HG03457 (cell line): ENCODE results near the gene DRAXIN.

ENCODE experiments used
- ATAC-seq: cut with Tn5 transposase; IDR thresholded peaks from one replicate; pipeline ENCODE4 v1.9.1; 2021; ENCODE audit warnings: moderate number of reproducible peaks; ENCODE audit not compliant: unreplicated experiment

DRAXIN gene

DNA sequence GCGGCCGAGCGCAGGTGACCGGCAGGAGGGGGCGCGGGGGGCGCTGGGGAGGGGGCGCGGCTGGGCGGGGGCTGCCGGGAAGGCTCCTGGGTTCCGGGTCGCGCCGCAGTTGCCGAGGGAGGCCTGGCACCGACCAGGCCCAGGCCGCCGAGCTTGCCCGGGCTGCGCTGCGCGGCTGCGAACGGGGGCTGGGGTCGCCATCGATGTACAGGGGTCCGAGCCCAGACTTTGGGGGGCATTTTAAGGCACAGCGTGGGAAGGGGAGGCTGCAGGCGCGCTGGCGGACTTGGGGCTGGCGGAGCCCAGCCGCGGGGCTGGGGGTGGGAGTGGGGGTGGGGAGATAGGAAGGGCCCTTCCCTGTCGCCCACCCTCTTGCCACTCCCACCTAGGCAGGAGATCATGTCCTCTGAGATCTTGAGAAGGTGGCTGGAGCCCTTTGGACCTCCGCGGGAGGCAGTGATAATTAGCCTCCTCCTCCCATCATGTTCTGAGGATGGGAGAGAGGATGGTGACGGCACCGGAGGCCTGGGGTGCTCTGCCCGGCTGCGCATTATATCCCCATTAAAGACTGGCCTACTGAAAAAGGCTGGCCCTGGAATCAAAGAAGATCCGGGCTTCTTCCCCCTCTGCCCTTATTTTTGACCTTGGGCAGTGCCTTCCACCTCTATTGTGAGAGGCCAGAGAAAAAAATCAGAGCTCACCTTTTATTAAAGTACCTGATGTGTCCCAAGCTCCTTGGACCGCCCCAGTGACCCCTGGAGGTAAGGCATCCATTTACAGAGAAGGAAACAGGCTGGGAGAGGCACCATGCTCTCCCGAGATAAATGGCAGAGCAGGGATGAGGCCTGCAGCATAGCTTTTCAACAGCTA, 36.3 kb upstream of the DRAXIN start:
- no peak for ATAC-seq

- no peak for ATAC-seq
Measured at GRCh38 chr1:11657654-11658053, 33.9 kb upstream of the DRAXIN start.

DNA sequence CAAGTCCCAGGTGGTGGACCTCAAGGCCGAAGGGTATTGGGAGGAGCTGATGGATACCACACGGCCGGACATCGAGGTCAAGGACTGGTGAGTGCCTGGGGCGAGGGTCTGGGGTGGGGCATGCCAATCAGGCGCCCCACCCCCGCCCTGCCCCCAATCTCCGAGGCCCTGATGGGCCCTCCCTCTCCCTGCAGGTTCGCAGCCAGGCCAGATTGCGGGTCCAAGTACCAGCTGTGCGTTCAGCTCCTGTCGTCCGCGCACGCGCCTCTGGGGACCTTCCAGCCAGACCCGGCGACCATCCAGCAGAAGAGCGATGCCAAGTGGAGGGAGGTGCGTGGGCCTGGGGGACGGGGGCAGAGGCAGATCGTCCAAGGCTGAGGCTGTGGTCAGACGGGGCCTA, 33.0 kb upstream of the DRAXIN start:
- ATAC-seq, result no peak

- ATAC-seq, result no peak
Measured at GRCh38 chr1:11659748-11660147, 31.8 kb upstream of the DRAXIN start.

DNA sequence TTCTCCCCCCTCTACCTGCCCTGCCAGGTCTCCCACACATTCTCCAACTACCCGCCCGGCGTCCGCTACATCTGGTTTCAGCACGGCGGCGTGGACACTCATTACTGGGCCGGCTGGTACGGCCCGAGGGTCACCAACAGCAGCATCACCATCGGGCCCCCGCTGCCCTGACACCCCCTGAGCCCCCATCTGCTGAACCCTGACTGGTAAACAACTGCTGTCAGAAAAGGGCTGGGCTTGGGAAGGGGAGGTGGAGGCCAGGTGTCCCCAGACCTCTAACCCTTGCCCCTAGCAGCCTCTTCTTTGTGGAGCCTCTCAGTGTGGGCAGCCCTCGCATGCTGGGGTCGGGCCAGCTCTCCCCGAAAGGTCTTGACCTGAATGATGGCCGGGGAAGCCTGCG, 30.4 kb upstream of the DRAXIN start:
- no peak for ATAC-seq

DNA sequence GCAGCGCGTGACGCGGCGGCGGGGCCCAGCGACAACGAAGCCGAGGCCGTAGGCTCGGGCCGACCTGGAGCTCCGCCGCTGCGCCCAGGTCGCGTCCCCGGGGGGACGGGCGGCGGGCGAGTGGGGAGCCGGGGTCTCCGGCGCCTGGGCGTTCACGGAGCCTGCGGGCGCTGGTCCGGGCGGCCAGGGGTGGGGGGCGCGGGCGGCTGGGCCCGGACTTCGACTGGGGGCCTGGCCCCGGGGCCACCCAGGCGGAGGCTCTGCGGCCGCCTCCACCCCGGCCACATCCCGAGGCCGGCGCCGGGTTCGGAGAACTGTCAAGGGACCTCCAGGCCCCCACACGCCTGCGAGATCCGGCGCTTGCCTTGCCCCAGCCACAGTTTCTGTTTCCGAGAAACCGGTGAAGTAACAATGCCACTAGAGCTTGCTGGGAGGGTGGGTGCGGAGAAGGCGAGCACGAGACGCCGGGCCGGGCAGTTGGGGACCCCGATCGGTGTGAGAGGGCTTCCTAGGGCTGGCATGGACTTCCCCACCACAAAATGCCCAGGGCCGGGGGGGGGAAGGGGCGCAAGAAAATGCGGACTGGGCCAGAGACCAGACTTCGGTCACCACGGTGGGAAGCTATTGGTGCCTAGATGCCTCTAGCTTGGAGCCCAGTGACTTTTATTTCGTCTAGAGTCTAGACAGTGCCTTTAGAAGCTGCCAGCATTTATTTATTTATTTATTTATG, 27.0 kb upstream of the DRAXIN start:
- ATAC-seq, result peak; percentile 35

DNA sequence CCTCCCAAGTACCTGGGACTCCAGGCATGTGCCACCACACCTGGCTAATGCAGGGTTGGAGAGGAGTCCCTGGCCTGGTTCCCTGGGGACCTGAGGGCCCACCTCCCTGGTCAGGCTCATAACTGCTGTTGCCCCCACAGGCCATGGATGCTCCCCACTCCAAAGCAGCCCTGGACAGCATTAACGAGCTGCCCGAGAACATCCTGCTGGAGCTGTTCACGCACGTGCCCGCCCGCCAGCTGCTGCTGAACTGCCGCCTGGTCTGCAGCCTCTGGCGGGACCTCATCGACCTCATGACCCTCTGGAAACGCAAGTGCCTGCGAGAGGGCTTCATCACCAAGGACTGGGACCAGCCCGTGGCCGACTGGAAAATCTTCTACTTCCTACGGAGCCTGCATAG, 23.0 kb upstream of the DRAXIN start:
- no peak for ATAC-seq

DNA sequence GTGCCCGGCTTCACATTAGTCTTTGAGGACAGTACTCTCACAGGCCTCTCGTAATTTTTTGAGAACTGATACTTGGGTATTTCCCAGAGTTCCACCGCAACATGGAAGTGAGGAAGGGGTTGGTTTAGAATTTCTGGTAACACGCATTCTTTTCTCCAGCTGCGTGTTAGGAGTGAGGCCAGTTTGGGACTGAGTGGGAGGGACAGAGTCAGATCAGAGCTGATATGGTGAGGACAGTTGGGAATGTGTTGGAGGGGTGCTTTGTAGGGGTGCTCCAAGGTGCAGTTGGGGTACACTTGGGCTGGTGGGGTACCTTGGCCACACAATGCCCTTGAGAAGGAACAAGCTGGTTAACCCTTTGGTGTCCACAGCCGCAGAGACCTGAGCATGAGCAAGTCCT, 20.8 kb upstream of the DRAXIN start:
- no peak for ATAC-seq

- ATAC-seq, result no peak
Measured at GRCh38 chr1:11671205-11671543, 20.3 kb upstream of the DRAXIN start.

- ATAC-seq, result no peak
Measured at GRCh38 chr1:11671544-11672286, 19.8 kb upstream of the DRAXIN start.

DNA sequence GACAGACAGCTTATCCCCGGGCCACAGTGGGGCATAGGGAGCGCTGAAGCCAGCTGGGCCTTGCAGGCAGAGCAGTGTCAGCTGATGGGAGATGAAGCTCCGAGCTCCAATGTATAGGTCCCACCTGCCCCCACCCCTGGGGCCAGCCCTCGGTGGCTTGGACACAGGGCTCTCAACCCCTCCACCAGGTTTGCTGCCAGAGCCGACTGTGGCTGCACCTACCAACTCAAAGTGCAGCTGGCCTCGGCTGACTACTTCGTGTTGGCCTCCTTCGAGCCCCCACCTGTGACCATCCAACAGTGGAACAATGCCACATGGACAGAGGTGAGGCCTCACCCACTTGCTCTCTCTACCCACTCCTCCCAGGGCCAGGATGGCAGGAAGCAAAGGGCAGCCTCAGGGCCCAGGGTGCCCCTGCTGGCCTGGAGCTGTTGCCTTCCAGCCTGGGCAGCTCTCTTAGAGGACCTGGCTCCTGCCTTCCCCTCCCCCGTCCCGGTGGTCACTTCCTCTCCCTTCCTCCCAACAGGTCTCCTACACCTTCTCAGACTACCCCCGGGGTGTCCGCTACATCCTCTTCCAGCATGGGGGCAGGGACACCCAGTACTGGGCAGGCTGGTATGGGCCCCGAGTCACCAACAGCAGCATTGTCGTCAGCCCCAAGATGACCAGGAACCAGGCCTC, 18.3 kb upstream of the DRAXIN start:
- no peak for ATAC-seq

GRCh38 chr1:11674488-11674887, 17.0 kb upstream of the DRAXIN start:
- no peak for ATAC-seq

- no peak for ATAC-seq
Measured at GRCh38 chr1:11675325-11675724, 16.2 kb upstream of the DRAXIN start.

DNA sequence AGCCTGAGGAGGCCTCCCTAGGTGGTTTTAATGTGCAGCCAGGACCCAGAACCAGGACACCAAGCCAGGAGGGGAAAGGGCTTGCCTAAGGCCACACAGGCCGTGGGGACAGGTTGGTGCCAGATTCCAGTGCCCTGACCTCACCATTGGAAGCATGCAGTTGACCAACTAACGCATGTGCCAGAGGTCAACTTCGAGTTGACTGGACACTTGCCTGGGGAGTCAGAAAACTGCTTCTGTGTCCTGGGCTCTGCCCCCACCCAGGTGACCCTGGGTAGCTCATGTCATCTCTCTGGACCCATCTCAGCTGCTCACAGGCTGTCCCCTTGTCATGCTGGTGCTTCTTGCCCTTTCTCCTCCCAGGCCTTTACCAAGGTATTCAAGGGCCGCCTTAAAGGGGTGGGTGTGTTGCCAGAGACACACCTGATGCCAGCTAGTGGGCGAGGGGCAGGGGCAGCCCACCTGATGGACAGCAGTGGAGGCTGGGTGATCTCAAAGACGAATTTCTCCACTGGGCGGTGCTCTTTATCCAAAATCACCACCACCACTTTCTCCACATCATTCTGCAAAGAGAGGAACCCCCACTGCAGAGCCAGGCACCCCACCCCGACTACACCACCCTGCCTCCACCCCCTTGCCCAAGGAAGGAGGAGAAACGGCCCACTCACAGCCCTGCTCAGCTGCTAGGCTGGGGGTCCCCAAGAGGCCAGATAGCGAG, 15.0 kb upstream of the DRAXIN start:
- no peak for ATAC-seq

- no peak for ATAC-seq
Measured at GRCh38 chr1:11678442-11678841, 13.1 kb upstream of the DRAXIN start.

DNA sequence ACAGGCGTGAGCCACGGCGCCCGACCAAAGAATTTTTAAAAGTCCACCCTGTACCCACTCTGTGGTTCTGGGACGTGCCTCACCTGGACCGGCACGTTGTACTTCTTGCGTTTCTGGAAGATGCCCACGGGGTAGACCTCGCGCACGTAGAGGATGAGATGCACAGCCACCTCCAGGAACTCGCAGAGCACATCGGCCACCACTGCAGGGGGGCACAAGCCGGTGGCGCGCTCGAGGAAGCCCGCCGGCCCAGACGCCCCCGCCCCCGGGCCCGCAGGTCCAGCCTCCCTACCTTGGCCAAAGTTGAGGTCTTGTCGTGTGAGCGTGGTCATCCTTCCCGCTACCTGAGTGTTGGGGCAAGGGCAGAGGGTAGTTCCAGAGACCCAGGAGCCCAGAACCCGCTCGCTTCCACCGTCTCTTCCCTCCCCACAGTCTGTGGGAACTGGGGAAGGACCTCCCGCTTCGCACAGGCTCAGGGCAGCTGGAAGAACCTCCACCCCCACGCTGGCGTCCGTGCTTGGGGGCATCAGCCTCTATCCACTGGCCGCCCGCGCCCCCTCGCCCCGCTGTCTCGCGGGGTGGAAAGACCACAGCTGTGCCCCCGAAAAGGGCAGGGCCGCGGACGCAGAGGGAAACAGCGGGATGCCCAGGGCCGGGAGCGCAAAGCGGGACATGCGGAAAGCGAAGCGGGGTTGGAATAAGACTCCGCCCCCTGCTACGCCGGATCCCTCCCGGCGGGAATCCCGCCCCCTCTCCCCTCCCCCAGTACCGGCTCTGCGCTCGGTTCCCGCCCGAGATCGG, 11.0 kb upstream of the DRAXIN start:
- ATAC-seq, result peak; percentile 15

DNA sequence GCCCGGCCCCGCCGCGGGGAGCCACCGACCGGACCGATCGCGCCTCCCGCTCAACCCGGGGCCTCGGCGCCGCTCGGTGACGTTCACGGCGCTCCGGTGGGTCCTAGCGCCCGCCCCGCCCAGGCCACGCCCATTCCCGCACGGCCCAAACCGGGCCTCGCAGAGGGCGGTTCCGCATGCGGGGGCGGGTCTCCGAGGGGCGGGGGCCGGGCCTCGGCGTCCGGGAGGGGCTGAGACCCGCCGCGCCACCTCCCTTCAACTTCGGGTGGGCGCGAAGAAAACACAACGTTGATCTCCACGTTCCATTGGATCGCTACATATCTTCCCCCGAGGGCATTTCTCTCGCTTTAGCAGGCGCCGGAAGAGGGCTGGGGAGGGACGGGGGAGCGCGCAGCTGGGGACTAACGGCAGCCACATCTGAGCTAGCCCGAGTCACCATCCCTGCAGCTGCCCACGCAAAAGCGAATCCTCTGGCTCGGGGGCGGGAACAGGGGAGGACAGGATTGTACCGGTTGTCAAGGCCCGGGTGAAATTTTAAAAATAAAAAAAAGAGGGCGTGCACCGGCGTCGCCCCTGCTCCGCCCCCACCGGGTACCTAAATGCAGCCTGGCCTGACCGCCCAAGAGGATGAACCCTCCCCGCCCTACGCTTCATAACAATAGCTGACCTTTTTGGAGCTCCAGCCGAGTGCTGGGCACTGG, 10.3 kb upstream of the DRAXIN start, which contains the start of gene MAD2L2:
Gene MAD2L2, minus strand, starts transcription at position 78 of the 701 bp plus-strand sequence. CDS start 547 bp downstream, outside the sequence.
- ATAC-seq, result peak; percentile 68

DNA sequence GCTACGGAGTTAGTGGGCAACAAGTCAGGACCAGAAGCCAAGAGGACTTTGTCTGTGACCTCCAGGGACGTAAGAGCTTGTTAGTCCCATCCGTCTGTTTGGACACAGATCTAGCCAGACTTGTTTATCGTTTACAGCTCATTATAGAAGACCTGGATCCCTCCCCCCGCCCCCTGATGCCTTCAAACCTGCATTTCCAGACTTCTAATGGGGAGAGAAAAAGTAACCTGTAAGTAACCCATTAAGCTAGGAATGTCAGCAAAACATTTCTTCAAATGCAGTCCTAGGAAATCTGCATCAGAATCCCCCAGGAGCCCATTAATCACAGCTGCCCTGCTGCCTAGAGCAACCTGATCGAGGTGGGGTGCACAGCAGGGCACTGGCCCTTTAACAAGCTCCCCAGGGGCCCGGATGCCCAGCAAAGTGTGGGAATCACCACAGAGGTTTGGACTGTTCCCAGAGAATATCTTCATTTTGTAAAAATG, 9.2 kb upstream of the DRAXIN start:
- ATAC-seq, result no peak

GRCh38 chr1:11682799-11683198, 8.7 kb upstream of the DRAXIN start:
- no peak for ATAC-seq
